NCI-H2196 (cell line): ENCODE measurements around the gene SDC1.
"Not testable (repeated sequence)": the region's sequence is repeated elsewhere in the genome, so short reads cannot be mapped to it uniquely, and the experiment has no call there.

Experiments
- DNase-seq: peaks from one replicate; lab custom pipeline; 2025; ENCODE audit not compliant: unreplicated experiment; lab: John Stamatoyannopoulos, UW

The SDC1 gene, protein sequence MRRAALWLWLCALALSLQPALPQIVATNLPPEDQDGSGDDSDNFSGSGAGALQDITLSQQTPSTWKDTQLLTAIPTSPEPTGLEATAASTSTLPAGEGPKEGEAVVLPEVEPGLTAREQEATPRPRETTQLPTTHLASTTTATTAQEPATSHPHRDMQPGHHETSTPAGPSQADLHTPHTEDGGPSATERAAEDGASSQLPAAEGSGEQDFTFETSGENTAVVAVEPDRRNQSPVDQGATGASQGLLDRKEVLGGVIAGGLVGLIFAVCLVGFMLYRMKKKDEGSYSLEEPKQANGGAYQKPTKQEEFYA

DNA sequence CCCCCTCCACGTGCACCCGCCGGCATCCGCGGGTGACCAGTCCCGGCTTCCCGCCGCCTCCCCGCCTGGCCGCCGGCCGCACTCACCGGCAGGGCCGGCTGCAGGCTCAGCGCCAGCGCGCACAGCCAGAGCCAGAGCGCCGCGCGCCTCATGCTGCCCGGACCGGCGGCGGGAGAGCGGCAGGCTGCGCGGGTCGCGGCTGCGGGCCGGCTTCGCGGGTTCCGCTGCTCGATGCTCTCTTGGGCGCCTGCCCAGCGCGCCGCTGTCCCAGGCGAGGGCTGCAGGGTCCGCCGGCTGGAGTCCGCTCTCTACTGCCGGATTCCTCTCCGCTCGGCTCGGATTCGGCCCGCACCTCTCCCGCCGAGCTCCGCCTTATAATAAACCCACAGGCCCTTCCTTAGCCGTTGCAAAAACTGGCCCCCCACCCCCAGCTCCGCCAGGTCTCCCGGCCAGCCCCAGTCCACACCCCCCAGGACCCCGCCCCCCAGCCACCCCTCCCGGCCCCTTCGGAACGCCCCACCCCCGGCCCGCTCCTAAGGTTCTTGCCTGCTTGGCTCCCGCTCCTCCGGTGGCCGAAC lies at the start of gene SDC1:
SDC1 (minus strand) TSS at position 415 of the 578 bp plus-strand sequence; CDS start at position 152, 263 bp downstream.
- peak; percentile 76 for DNase-seq

DNA sequence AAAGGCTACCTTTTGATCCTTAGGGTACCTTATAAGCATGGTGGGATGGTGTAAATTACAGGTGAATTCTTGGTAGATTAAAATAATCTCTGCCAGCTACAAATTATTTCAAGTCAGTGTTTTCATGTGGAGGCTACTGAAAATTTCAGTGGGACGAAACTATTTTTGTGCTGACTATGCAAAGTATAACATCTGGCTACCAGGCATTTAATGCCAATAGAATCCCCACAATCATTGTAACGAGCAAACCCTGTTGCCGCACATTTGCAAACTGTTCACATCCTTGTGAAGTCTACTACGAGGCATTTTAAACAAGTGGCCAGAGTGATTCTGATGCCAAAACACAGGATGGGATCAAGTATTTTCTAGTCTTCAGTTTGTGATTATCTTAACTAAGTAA lies 48.1 kb upstream of the SDC1 start:
- no peak for DNase-seq

DNA sequence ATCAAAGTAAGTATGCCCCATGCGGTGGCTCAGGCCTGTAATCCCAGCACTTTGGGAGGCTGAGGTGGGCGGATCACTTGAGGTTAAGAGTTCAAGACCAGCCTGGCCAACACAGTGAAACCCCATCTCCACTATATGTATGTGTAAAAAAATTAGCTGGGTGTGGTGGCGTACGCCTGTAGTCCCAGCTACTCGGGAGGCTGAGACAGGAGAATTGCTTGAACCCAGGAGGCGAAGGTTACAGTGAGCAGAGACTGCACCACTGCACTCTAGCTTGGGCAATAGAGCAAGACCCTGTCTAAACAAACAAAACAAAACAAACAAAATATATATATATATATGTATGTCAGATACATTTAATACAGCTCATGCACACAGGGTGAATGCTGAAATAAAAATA lies 43.4 kb upstream of the SDC1 start:
- DNase-seq = not testable (repeated sequence)

DNA sequence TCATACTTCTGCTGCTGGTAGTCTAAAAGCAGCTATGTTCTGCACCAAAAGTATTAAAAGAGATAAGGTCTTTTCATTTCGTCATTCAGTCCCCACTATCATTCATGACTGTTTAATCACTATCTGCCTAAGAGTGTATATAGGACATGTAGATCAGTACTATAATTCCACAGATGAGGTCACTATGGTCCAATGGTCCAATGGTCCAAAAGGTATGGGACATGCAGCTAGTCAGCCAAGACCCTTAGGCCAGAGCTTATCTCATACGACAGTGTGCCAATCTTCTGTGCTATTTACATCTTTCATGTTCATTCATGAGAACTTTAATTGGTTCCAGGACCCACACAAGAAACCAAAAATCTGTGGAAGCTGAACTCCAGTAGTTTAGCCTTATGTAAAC lies 42.6 kb upstream of the SDC1 start:
- no peak for DNase-seq

DNA sequence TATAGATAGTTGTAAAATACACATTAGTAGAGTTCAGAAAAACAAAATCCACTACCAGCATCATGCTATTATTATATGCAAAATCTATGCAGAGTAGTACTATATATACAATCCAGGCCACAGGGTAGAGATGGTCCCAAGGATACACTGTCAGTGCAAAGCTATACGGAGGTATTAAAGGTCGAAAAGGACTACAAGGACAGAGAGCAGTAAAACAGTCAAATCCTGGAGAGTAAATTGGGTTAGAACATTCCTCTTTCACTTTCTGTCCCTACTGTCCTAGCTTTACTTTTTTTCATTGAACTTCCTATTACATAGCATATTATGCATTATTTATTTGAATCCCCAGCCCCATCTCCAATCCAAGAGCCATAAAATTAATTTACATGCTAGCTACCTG lies 39.7 kb upstream of the SDC1 start:
- DNase-seq = no peak

DNA sequence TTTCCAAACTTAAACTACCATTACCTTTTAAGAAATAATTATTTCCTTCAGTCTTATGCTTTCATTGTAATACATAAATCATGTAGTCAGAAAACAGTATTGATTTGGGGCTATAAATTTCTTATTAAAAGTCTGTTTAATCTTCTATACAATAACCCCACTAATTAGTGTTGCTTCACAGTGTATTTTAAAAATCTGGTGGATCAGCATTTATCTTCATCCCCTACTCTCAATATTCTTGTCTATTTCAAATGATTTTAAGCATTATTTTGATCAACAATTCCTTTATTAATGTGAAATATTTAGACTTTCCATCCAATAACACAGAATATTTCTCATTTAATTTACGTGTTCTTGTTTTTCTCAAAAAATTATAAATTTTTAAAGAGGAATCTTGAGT lies 32.5 kb upstream of the SDC1 start:
- no peak for DNase-seq

DNA sequence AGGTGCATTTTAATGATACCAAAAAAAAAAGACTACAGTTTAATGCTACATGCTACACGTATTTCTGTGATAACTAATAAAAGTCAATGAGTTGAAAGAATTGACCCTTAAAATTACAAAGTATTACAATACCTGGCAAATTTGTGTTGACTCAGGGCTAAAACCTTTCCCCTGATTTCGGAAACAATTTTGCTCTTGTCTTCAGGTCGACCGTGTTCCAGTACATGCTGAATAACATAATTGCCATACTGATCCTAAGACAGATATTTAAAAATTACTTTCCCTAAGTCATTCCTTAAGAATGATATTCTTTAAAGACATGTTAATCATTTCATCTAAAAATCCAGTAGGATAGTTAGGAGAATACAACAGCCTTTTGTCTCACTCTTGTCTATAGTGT lies 29.8 kb upstream of the SDC1 start:
- no peak for DNase-seq

DNA sequence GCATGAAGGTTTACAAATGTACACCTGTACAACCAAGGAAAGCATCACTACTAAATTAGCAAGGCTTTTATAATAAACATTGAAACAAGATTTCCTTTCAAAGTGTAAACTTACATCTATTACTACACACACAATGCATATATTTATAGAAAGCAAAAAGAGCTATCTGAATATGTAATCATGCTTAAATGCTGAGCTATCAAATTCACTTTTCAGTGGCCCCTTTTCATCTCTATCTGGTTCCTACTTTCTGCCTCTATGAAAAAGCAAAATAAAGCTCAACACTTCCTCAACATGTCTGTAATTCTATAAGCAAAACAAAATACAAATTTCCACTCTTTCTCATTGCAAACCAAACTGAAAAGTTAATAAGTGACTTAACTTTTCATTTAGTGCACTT lies 25.5 kb upstream of the SDC1 start:
- no peak for DNase-seq

DNA sequence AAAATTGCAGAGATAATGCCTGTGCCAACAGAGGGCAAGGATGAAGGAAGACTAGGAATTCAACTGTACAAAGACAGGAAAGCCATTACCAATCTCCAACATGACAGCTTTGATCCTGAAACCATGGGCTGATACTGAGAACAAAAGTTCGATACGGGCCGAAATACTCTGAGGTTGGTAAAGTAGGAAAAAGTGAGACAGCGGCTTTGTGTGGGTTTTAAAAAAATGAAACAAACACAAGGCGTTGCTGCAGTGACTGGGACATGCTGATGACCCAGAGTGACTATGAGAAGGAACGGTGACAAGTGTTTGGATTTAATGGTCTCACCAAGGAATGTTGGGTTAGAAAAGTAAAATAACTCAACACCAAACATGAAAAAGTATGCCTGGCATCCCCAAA lies 24.2 kb upstream of the SDC1 start:
- DNase-seq = no peak

DNA sequence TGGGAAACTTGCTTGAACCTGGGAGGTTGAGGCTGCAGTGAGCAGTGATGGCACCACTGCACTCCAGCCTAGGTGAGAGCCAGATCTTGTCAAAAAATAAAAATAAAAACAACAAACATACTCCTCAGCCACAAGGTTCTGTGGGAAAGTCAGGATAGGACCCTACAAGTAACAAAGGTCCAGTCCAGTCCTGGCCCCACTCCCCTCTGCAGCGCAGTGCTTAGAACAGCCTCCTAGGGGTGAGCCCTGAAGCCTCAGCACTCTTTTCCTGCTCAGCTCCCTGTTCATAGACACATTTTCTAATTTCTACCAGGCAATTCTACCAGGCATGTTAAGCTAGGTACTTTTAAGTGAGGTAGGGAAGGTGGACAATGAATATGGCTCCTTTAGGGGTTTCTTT lies 22.2 kb upstream of the SDC1 start:
- no peak for DNase-seq

DNA sequence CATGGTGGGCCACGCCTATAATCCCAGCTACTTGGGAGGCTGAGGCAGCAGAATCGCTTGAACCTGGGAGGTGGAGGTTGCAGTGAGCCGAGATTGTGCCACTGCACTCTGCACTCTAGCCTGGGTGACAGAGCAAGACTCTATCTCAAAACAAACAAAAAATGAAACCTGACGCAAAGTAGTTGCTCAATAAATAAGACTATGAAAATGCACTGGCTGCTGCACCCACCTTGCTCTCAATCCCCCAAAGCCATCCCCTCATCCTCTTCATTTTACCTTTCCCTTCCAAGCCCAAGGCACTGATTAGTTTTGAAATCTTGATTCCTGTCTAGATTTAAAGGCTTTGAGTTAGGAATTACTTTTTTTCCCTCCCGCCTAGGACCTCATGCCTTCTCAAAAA lies 18.7 kb upstream of the SDC1 start:
- not testable (repeated sequence) for DNase-seq

DNA sequence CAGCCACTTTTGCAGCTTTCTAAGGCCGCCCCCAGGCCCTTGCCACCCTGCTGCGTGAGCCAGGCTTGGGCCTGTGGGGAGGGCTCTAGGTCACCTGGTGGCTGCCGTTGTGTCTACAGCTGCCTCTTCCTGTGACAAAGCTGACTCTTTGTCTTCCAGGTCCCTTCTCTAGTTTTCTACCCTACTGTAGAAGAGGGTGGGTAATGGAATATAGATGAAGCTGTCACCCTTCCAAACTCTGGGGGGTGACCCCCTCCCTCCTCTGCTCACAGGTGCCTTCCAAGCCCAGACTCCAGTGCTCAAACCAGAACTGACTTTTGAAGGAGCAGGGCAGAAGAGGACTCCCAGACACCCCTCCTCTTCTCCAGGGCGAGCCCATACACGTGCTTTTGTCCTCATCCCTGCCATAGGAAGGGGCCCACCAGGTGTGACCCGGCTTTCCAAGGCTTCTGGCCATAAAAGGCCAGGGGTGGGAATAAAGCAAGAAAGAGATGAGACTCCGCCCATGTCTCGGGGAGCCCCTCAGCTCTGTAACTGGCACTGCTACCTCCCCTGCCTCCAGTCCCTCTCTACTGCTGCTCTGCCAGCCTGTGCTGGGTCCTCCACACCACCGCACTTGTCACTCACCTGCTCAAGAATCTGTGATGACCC lies 17.9 kb upstream of the SDC1 start:
- peak; percentile 52 for DNase-seq

DNA sequence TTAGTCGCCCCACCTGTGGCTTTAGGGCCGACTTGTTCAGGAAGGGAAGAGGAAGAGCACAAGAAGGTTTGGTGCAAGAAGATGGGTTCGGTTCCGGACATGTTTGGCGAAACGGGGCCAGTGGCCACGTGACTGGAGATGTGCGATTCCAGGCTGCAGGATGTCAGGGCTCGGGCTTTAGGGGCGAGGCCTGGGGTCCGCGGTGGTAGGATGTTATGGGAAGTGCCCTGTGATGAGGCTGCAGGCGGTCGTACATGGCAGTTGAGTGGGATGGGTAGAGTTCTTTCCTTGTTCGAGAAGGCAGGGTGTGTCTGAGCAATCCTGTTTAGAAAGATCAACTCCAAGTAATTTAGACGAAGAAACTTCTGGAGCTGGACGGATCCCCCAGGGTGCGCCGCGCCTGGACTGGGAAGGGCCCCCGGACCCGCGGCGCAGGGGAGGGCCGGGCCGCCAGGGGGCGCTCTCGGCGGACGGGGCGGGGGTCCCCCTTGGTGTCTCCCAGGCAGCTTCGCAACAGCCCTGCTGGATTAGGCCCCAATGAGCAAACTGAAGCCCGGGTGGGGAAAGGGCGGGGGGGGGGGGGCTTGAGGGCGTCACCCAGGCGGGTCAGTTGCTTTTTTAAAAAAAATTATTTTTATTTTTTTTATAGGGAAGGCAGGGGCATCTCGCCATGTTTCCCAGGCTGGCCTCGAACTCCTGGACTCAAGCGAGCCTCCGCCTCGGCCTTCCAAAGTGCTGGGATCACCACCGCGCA lies 17.2 kb upstream of the SDC1 start:
- DNase-seq = no peak

DNA sequence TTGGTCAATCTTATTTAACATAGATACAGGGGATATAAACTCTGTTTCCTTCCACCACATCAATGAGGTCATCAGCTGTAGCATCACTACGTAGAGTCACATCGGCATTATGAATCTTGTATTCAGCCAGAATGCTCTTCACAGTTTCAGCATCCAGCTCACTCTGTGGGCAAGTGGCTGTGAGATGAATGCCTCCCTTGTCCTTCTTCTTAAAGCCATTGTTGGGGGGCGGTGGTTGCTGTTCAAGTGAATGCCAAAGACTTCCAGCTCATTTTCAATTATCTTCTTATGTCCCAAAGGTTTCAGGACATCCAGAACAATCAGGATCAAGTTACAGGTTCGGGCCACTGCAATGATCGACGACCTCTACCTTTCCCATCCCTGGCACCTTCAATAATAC lies 15.4 kb upstream of the SDC1 start:
- not testable (repeated sequence) for DNase-seq

DNA sequence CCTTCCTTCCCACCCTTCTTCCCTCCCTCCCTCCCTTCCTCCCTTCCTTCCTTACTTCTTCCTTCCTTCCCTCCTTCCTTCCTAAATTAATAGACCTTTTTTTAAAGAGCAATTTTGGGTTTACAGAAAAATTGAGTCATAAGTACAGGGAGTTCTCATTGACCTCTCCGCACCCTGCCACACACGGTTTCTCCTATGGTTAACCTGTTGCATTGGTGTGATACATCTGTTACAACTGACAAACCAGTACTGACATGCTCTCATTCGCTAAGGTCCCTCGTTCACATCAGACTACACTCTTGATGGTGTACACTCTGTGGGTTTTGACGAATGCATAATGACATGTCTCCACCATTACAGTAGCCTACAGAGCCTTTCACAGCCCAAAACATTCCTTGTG lies 11.6 kb upstream of the SDC1 start:
- no peak for DNase-seq

DNA sequence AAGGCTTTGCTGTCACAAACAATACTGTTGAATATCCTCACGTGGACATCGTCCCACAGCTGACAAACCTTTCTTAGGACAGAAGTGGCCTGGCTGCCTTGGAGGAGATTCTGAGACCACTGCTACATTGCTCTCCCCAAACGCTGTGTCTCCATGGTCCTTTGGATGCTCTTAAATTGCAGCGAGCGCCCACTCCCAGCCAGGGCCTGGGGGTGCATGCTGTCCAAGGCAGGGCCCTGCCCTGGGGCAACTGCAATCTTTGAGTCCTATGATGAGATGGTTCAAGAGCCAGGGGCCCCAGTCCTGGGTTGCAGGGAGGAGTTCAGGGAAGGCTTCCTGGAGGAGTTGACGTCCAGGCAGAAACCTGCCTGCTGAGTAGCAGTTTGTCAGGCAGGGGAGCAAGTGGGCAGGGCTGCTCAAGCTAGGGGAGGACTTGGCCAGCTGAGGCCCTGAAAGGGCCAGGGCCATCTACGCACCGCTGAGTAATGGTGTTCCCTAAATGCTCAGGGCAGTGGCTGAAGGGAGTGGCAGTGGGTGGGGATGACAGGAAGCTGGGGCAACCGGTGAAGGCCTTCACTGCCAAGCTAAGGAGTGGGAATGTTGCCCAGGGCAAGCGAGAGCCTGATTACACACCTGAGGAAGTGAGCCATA lies 10.8 kb upstream of the SDC1 start:
- DNase-seq = no peak

DNA sequence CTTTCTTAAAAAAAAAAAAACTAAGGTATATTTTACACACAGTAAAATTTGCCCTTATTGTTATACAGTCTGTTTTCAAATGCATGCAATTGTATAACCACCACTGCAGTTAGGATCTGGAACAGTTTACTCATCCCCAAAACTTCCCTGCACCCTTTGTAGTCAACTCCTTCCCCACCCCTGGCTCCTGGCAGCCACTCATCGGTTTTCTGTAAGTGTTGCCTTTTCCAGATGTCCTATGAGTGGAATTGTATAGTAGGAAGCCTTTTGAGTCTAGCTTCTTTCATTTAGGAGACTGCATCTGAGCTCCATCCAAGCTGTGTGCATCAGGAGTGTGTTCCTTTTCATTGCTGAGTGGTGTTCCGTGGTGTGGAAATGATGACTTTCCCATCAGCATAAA lies 9.7 kb upstream of the SDC1 start:
- not testable (repeated sequence) for DNase-seq

DNA sequence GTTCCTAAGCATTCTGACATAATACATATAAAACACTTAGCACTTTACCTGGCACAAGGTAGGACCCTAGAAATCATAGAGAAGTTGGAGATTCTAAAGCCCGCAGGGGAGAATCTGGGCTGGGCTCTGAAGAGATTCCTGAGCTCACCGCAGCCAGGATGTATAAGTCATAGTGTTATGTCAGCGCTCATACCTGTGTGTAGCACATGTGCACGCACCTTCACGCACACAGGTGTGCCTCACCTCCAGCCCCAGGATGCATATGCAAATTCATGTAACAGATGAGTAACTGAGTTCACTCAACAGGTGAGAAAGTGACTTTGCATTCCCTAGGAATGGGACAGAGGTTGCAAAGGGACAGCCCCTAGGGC lies 7.9 kb upstream of the SDC1 start:
- no peak for DNase-seq

DNA sequence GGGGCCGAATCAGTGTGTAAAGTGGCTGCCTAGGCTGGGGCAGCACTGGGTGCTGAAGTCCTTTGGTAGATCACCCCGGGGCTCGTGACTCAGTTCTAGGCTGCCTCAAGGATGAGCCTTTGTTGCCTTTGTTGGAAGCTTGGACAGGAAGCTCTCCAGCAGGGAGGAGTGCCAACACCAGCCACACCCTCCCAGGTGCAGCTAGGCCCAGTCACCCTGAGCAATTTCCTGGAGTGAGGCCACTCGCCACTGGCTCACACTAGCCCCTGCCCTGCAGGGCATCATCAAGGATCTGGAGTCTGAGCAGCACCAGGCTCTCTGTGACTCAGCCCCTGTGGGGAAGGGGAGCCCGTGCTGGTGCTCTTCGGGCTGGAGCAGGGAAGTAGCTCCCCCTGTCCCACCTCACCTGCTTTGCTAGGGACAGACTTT lies 6.7 kb upstream of the SDC1 start:
- peak; percentile 89 for DNase-seq

DNA sequence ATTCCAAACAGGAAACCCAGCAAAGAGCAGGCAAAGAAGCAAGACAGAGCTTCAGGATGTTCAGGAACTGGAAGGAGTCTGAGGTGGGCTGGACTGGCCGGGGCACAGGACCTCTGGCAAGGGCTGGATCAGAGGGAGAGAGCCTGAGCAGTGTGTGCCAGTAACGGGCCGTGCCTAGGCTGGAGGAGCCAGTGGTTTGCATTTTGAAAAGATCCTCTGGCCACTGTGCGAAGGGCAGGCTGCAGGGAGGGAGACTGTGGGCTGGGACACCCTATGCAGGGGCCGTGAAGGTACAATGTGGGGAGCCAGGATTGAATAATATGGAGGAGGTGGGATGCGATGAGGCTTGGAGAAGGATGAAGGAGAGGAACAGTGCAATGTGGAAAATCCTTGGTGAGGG lies 6.2 kb upstream of the SDC1 start:
- DNase-seq = no peak

DNA sequence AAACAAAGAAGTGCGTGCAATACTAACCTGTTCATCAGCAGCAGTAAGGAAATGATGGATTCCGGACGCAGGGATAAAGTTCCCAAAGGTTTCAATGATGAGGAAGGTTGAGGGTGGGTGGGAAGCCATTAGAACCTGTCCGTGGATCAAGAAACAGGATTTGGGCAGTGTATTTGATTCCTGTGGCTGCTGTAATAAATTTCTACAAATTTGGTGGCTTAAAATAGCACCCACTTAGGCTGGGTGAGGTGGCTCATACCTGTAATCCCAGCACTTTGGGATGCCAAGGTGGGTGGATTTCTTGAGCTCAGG lies 5.1 kb upstream of the SDC1 start:
- no peak for DNase-seq
